Endodermal cell (in vitro differentiated cells): ENCODE results near the gene ANO3. TPM values are rescaled to one million over a fixed set of nuclear protein-coding genes. Genes with fewer than 3 reads are reported as not detected.

Source experiments
- DNase-seq: peaks from one replicate; pipeline ENCODE4 v3.0.0-alpha.2; 2017
- H3K27ac ChIP-seq: 2 replicates; pipeline ENCODE4 v1.5.1; 2013; ENCODE audit warnings: mild to moderate bottlenecking, low read depth, low read length, moderate library complexity
- H3K27me3 ChIP-seq: 2 replicates; pipeline ENCODE4 v1.6.1; 2013; ENCODE audit warnings: mild to moderate bottlenecking, low read length, moderate library complexity; ENCODE audit not compliant: insufficient read depth, control insufficient read depth, poor library complexity, severe bottlenecking
- H3K36me3 ChIP-seq: 2 replicates; pipeline ENCODE4 v1.7.0; 2013; ENCODE audit warnings: mild to moderate bottlenecking, low read length, moderate library complexity; ENCODE audit not compliant: control insufficient read depth, insufficient read depth
- H3K4me1 ChIP-seq: one replicate; pipeline ENCODE4 v1.7.0; 2013; ENCODE audit warnings: low read length; ENCODE audit not compliant: control insufficient read depth, insufficient read depth
- H3K4me3 ChIP-seq: 2 replicates; pipeline ENCODE4 v1.5.1; 2013; ENCODE audit warnings: mild to moderate bottlenecking, low read length, moderate library complexity
- H3K9ac ChIP-seq: 2 replicates; pipeline ENCODE4 v1.6.1; 2013; ENCODE audit warnings: mild to moderate bottlenecking, low read length, moderate library complexity; ENCODE audit not compliant: poor library complexity, severe bottlenecking; ENCODE audit errors: extremely low read depth
- H3K9me3 ChIP-seq: 2 replicates; pipeline ENCODE4 v1.6.1; 2013; ENCODE audit warnings: mild to moderate bottlenecking, low read length, moderate library complexity; ENCODE audit not compliant: control insufficient read depth
- H3K27ac Mint-ChIP-seq: 2 replicates; pipeline ENCODE4 v1.8.0; 2020; ENCODE audit warnings: mixed read lengths
- H3K27me3 Mint-ChIP-seq: 2 replicates; pipeline ENCODE4 v1.8.0; 2021; ENCODE audit warnings: mild to moderate bottlenecking, mixed read lengths; ENCODE audit not compliant: insufficient read depth
- H3K36me3 Mint-ChIP-seq: 2 replicates; pipeline ENCODE4 v1.8.0; 2020; ENCODE audit warnings: low read depth, mixed read lengths
- H3K4me1 Mint-ChIP-seq: 2 replicates; pipeline ENCODE4 v1.8.0; 2020; ENCODE audit warnings: mixed read lengths
- H3K4me3 Mint-ChIP-seq: 2 replicates; pipeline ENCODE4 v1.8.0; 2020; ENCODE audit warnings: mild to moderate bottlenecking, moderate library complexity, mixed read lengths
- H3K9me3 Mint-ChIP-seq: 2 replicates; pipeline ENCODE4 v1.8.0; 2020; ENCODE audit warnings: mild to moderate bottlenecking, mixed read lengths
- CTCF ChIP-seq: fragments of 200-600 bp; sonication (generic); conservative IDR thresholded peaks from 2 replicates; pipeline ENCODE4 v1.5.0; 2021; ENCODE audit warnings: antibody characterized with exemption, mild to moderate bottlenecking
- WGBS, 2 experiments: methylation state at CpG; one replicate each; pipeline versions ENCODE4 v1.1.5 to v1.1.7; 2013; ENCODE audit warnings: missing lambda C conversion rate in 2 of 2, mixed read lengths in 1 of 2; ENCODE audit not compliant: insufficient coverage in 1 of 2, insufficient read length in 1 of 2; 5-methylcytosine and 5-hydroxymethylcytosine counted together
- total RNA-seq, 2 donors: library from RNA; stranded (reverse); fragmentation: NEBNext Ultra II Directional in 1 of 2; extraction: Animal tissue kit (Norgen Biotek cat#: 25700) in 1 of 2; gene quantifications; 2 replicates in 1 of 2; 3 replicates in 1 of 2; pipeline ENCODE4 v1.2.1, GENCODE V29; 2021

The ANO3 gene
- total RNA-seq, 2 donors from 2014 or later, result not detected

GRCh38 chr11:26418386-26418912 is 86.5 kb downstream of the ANO3 start:
- TF ChIP-seq CTCF, result no peak
- no peak overlapping the region for H3K4me3 Mint-ChIP-seq
- peaks cover 14% of the 10 kb centered on the region for H3K4me1 Mint-ChIP-seq
- H3K27me3 Mint-ChIP-seq, result no peaks in the 10 kb centered on the region
- Histone ChIP-seq H3K36me3 (no peaks in the 10 kb centered on the region), H3K9ac (no peak overlapping the region), H3K27me3 (no peaks in the 10 kb centered on the region), H3K9me3 (no peaks in the 10 kb centered on the region), H3K27ac (no peak overlapping the region), H3K4me1 (peaks cover 8% of the 10 kb centered on the region), H3K4me3 (no peak overlapping the region)
- H3K36me3 Mint-ChIP-seq, result no peaks in the 10 kb centered on the region
- 95% methylated on average over 5 of the region's 6 CpGs; no CpG with 5 or more reads in 1 of the 2 experiments for WGBS, 2 experiments
- no peak overlapping the region for H3K27ac Mint-ChIP-seq
- no peak for DNase-seq
- H3K9me3 Mint-ChIP-seq, result peaks cover 6% of the 10 kb centered on the region

DNA sequence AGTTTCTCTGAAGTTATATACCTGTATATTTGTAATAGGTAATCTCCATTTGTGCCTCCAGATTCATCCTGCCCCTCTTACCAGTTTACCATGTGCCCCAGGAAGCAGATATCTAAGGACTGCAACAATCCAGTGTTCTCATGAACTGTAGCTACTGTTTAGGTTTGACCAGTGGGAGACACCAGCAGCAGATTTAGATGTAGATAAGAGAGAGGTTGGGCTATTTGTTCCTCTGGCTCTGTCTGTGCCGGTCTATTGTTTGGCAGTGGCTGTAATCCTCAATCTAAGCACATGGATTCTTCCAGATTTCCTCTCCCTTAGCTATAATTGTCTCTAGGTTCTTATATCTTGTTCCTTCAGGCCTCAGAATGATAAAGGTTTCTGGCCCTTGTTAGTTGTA is 88.4 kb downstream of the ANO3 start:
- no peaks in the 10 kb centered on the region for H3K9me3 ChIP-seq
- Mint-ChIP-seq H3K4me3 (no peak overlapping the region), H3K9me3 (peaks cover 6% of the 10 kb centered on the region), H3K4me1 (peaks cover 14% of the 10 kb centered on the region), H3K27me3 (no peaks in the 10 kb centered on the region), H3K36me3 (no peaks in the 10 kb centered on the region), H3K27ac (peak overlapping the region; percentile 22)
- H3K9ac ChIP-seq, result no peak overlapping the region
- H3K4me3 ChIP-seq, result peak overlapping the region; percentile 68
- DNase-seq, result peak; percentile 53
- WGBS, 2 experiments, result 0 to 17% methylated on average over 1 of the region's 1 CpG
- H3K27me3 ChIP-seq, result no peaks in the 10 kb centered on the region
- H3K36me3 ChIP-seq, result no peaks in the 10 kb centered on the region
- TF ChIP-seq CTCF, result no peak
- no peak overlapping the region for H3K27ac ChIP-seq
- peaks cover 8% of the 10 kb centered on the region for H3K4me1 ChIP-seq

DNA sequence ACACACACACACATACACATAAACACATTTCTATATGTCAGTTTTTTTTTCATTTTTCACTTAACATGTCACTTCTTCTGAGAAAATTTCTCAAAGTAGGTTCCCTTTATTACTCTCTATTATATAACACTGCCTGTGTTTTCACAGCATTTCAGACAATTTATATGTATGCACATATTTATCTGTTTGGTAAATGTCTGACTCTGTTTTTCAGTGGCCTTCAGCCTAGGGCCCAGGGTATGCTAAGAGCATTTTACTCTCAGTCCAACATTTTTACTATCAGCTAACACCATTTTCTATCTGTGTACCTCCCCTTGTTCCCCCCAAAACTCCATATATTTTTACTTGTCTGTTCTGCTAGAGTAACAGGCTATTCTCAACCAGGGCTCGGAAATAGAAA is 92.3 kb downstream of the ANO3 start:
- no peak for TF ChIP-seq CTCF
- H3K4me1 ChIP-seq, result peaks cover 8% of the 10 kb centered on the region
- H3K27me3 Mint-ChIP-seq, result no peaks in the 10 kb centered on the region

More for the DNA sequence above, 92.3 kb downstream of the ANO3 start:
- 57% methylated on average over 1 of the region's 1 CpG; no CpG with 5 or more reads in 1 of the 2 experiments for WGBS, 2 experiments
- no peaks in the 10 kb centered on the region for H3K9me3 ChIP-seq
- no peak overlapping the region for H3K9ac ChIP-seq
- H3K27me3 ChIP-seq, result no peaks in the 10 kb centered on the region
- H3K27ac ChIP-seq, result no peak overlapping the region
- no peak for DNase-seq
- no peaks in the 10 kb centered on the region for H3K36me3 Mint-ChIP-seq
- peaks cover 14% of the 10 kb centered on the region for H3K4me1 Mint-ChIP-seq
- no peak overlapping the region for H3K4me3 Mint-ChIP-seq
- H3K9me3 Mint-ChIP-seq, result peaks cover 3% of the 10 kb centered on the region
- H3K27ac Mint-ChIP-seq, result no peak overlapping the region
- no peak overlapping the region for H3K4me3 ChIP-seq
- H3K36me3 ChIP-seq, result no peaks in the 10 kb centered on the region
